GM23338 (cell line): ENCODE results near the gene CA12. TPM values are rescaled to one million over a fixed set of nuclear protein-coding genes. Genes with fewer than 3 reads are reported as not detected.

ENCODE experiments used
- ATAC-seq: fragments of 200-7000 bp; cut with Tn5 transposase; 3 replicates; pipeline ENCODE4 v1.9.1; 2020
- DNase-seq: peaks from one replicate; pipeline ENCODE4 v3.0.0-alpha.2; 2015; ENCODE audit warnings: low spot score
- H2AFZ ChIP-seq: fragments of 200-600 bp; sonication (generic); 2 replicates; pipeline ENCODE4 v1.8.0; 2016; ENCODE audit warnings: antibody characterized with exemption, mild to moderate bottlenecking, moderate library complexity
- H3F3A ChIP-seq: fragments of 200-600 bp; sonication (generic); replicated peaks from 2 replicates; pipeline ENCODE4 v1.8.0; 2017; ENCODE audit warnings: antibody characterized with exemption, mixed run types, low read depth
- H3K27ac ChIP-seq: fragments of 200-600 bp; sonication (generic); 2 replicates; pipeline ENCODE4 v1.6.1; 2016; ENCODE audit warnings: low read depth
- H3K27me3 ChIP-seq: fragments of 200-600 bp; sonication (generic); 2 replicates; pipeline ENCODE4 v1.8.0; 2016; ENCODE audit warnings: mild to moderate bottlenecking, mixed run types, moderate library complexity; ENCODE audit not compliant: insufficient read depth
- H3K36me3 ChIP-seq: fragments of 200-600 bp; sonication (generic); 2 replicates; pipeline ENCODE4 v1.8.0; 2016; ENCODE audit warnings: mild to moderate bottlenecking; ENCODE audit not compliant: insufficient read depth
- H3K4me1 ChIP-seq: fragments of 200-600 bp; sonication (generic); 2 replicates; pipeline ENCODE4 v1.8.0; 2016; ENCODE audit warnings: mild to moderate bottlenecking, moderate library complexity; ENCODE audit not compliant: insufficient read depth
- H3K4me2 ChIP-seq: fragments of 200-600 bp; sonication (generic); 2 replicates; pipeline ENCODE4 v1.7.1; 2017; ENCODE audit warnings: mixed run types
- H3K4me3 ChIP-seq: fragments of 200-600 bp; sonication (generic); 2 replicates; pipeline ENCODE4 v1.6.1; 2016; ENCODE audit warnings: mixed run types
- H3K79me2 ChIP-seq: fragments of 200-600 bp; sonication (generic); replicated peaks from 2 replicates; pipeline ENCODE4 v1.8.0; 2017; ENCODE audit warnings: mild to moderate bottlenecking; ENCODE audit not compliant: insufficient read depth
- H3K9me2 ChIP-seq: fragments of 200-600 bp; sonication (generic); 2 replicates; pipeline ENCODE4 v1.8.0; 2017; ENCODE audit not compliant: insufficient read depth
- H4K20me1 ChIP-seq: fragments of 200-600 bp; sonication (generic); replicated peaks from 2 replicates; pipeline ENCODE4 v1.8.0; 2017; ENCODE audit warnings: mild to moderate bottlenecking; ENCODE audit not compliant: insufficient read depth
- H3K27ac Mint-ChIP-seq: 2 replicates; pipeline ENCODE4 v1.8.0; 2020; ENCODE audit warnings: inconsistent platforms, mild to moderate bottlenecking, moderate library complexity, mixed read lengths
- H3K27me3 Mint-ChIP-seq: 3 replicates; pipeline ENCODE4 v1.8.0; 2022; ENCODE audit warnings: low read depth, mild to moderate bottlenecking, moderate library complexity, mixed read lengths, inconsistent platforms; ENCODE audit not compliant: insufficient read depth, poor library complexity
- H3K36me3 Mint-ChIP-seq: 3 replicates; pipeline ENCODE4 v1.8.0; 2021; ENCODE audit warnings: low read depth, mild to moderate bottlenecking, inconsistent platforms, moderate library complexity, mixed read lengths
- H3K4me1 Mint-ChIP-seq: 3 replicates; pipeline ENCODE4 v1.8.0; 2020; ENCODE audit warnings: mild to moderate bottlenecking, inconsistent platforms, mixed read lengths
- H3K4me3 Mint-ChIP-seq: 3 replicates; pipeline ENCODE4 v1.8.0; 2021; ENCODE audit warnings: moderate library complexity, mild to moderate bottlenecking, inconsistent platforms, mixed read lengths
- H3K9me3 Mint-ChIP-seq: 3 replicates; pipeline ENCODE4 v1.8.0; 2020; ENCODE audit warnings: moderate library complexity, mild to moderate bottlenecking, inconsistent platforms, mixed read lengths
- CREB1 ChIP-seq: fragments of 250-450 bp; sonication (Bioruptor Pico); IDR thresholded peaks from 2 replicates; pipeline ENCODE4 v1.5.0; 2020; ENCODE audit warnings: low read depth, mild to moderate bottlenecking, moderate library complexity
- CTCF ChIP-seq, 2 experiments: fragments of 200-600 bp in 1 of 2; sonication (generic) in 1 of 2; conservative IDR thresholded peaks; 2 replicates each; pipeline versions ENCODE4 v1.5.1 to v1.6.1; 2016 to 2017; ENCODE audit warnings: antibody characterized with exemption in 2 of 2, low read depth in 2 of 2, mild to moderate bottlenecking in 2 of 2, moderate library complexity in 1 of 2
- ETS1 ChIP-seq: IDR thresholded peaks from 2 replicates; pipeline ENCODE4 v1.6.1; 2016; ENCODE audit warnings: antibody characterized with exemption
- EZH2 ChIP-seq: fragments of 200-600 bp; sonication (generic); IDR thresholded peaks from one replicate; pipeline ENCODE4 v1.8.0; 2017; ENCODE audit warnings: antibody characterized with exemption, mild to moderate bottlenecking, low read depth; ENCODE audit not compliant: unreplicated experiment
- EZH2phosphoT487 ChIP-seq: fragments of 200-600 bp; sonication (generic); IDR thresholded peaks from one replicate; pipeline ENCODE4 v1.8.1; 2018; ENCODE audit warnings: antibody characterized with exemption; ENCODE audit not compliant: unreplicated experiment
- JUNB ChIP-seq: IDR thresholded peaks from one replicate; pipeline ENCODE4 v1.6.1; 2016; ENCODE audit warnings: antibody characterized with exemption; ENCODE audit not compliant: unreplicated experiment
- NANOG ChIP-seq: IDR thresholded peaks from 2 replicates; pipeline ENCODE4 v1.6.1; 2016; ENCODE audit warnings: antibody characterized with exemption, borderline replicate concordance
- POLR2AphosphoS5 ChIP-seq: IDR thresholded peaks from 2 replicates; pipeline ENCODE4 v1.6.1; 2016; ENCODE audit warnings: antibody characterized with exemption, low read depth
- REST ChIP-seq: IDR thresholded peaks from one replicate; pipeline ENCODE4 v1.6.1; 2018; ENCODE audit warnings: antibody characterized with exemption; ENCODE audit not compliant: unreplicated experiment
- STAT1 ChIP-seq: IDR thresholded peaks from one replicate; pipeline ENCODE4 v1.6.1; 2016; ENCODE audit warnings: antibody characterized with exemption; ENCODE audit not compliant: unreplicated experiment
- ZNF114 ChIP-seq: fragments of 250-450 bp; sonication (Bioruptor Pico); IDR thresholded peaks from 2 replicates; pipeline ENCODE4 v1.5.0; 2020; ENCODE audit warnings: mild to moderate bottlenecking, moderate library complexity
- ZNF331 ChIP-seq: fragments of 250-450 bp; sonication (Bioruptor Pico); IDR thresholded peaks from 2 replicates; pipeline ENCODE4 v1.5.0; 2020; ENCODE audit warnings: low read depth, mild to moderate bottlenecking, moderate library complexity
- ZNF462 ChIP-seq: fragments of 250-450 bp; sonication (Bioruptor Pico); IDR thresholded peaks from 2 replicates; pipeline ENCODE4 v1.5.0; 2020; ENCODE audit warnings: mild to moderate bottlenecking, moderate library complexity
- polyA plus RNA-seq: library from polyadenylated mRNA; unstranded; fragments of >200 nt; fragmentation: Nextera tagmentation; extraction: Ambion mirVana; gene quantifications from 2 replicates; pipeline ENCODE4 v1.2.1, GENCODE V29; 2016
- total RNA-seq: library from RNA; depleted of rRNA; stranded (reverse); fragments of >200 nt; shearing (Covaris generic); gene quantifications from 2 replicates; pipeline ENCODE4 v1.2.3, GENCODE V29; 2014

Gene CA12
- total and polyA plus RNA-seq, 2 experiments from 2014 or later = 2.9 to 5.2 TPM

DNA sequence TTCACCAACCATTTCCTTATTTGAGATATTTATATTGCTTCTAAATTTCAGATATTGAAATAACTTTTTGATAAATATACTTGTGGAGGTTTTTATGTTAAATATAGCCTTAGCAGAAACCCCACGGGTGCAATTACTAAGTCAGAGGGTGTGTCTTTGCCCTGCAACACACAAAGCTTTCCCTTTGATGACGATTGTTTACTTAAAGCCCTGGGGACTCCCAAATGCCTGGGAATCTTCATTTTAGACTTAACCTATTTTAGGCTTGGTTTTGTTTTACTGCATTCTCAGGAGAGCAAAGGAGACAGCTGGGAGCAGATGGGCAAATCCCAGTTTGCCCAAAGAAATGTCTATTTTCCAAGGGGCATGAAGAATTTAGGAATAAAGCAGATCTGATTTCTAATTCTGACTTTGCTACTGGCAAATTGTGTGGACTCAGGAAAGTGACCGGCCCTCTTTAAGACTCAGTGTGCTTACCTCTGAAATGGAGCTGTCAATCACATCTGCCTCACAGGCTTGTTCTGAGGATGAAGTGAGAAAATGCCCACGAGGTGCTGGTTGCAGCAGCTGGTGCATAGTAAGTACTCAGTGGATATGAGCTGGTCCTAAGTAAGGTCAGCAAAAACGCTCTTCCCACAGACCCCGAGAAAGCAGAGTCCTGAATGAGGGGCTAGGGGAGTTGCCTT, 49.3 kb upstream of the CA12 start:
- no peak for ATAC-seq
- TF ChIP-seq CREB1 = no peak
- no peak for TF ChIP-seq STAT1
- TF ChIP-seq NANOG = no peak
- TF ChIP-seq ETS1 = no peak
- TF ChIP-seq CTCF (conservative IDR thresholded peaks at IDR 0.05; ENCODE audit: low read depth in 2 of 2) = no peak
- TF ChIP-seq ZNF462 (CRISPR knock-in tag) = no peak
- TF ChIP-seq JUNB = no peak
- no peak for TF ChIP-seq ZNF331 (CRISPR knock-in tag)
- no peak for TF ChIP-seq EZH2phosphoT487
- TF ChIP-seq EZH2 = no peak
- TF ChIP-seq POLR2AphosphoS5 = no peak
- no peak for TF ChIP-seq ZNF114 (CRISPR knock-in tag)
- TF ChIP-seq REST = no peak

More for the DNA sequence above, 49.3 kb upstream of the CA12 start:
- Mint-ChIP-seq H3K27ac (no peak overlapping the region), H3K36me3 (no peaks in the 10 kb centered on the region; the same call in 1 of the 3 replicates), H3K9me3 (peaks cover 4% of the 10 kb centered on the region), H3K4me3 (no peak overlapping the region), H3K4me1 (peaks cover 27% of the 10 kb centered on the region), H3K27me3 (peaks cover 15% of the 10 kb centered on the region)
- Histone ChIP-seq H3K4me1 (peaks cover 29% of the 10 kb centered on the region), H4K20me1 (no peaks in the 10 kb centered on the region), H3K79me2 (no peaks in the 10 kb centered on the region), H3K4me2 (no peak overlapping the region), H3F3A (no peaks in the 10 kb centered on the region), H3K27ac (no peak overlapping the region), H3K36me3 (peaks cover 7% of the 10 kb centered on the region; the same call in 1 of the 2 replicates), H2AFZ (peak overlapping the region; percentile 9; the same call in 1 of the 2 replicates), H3K9me2 (0 out of 2 replicates have a peak, but pooled peaks cover 4% of the 10 kb centered on the region), H3K27me3 (no peaks in the 10 kb centered on the region), H3K4me3 (no peak overlapping the region)
- DNase-seq = no peak
